SHP77 (cell line): ENCODE results near the gene HPSE.

Experiments used
- DNase-seq, 2 experiments: peaks; one replicate each; lab custom pipeline; 2025; lab: John Stamatoyannopoulos, UW

HPSE gene

GRCh38 chr4:83247415-83248357 is 87.0 kb downstream of the HPSE start:
- DNase-seq: no peak
